Smooth muscle cell (in vitro differentiated cells): ENCODE data around the gene APOA1. TPM values are rescaled to one million over a fixed set of nuclear protein-coding genes. Genes with fewer than 3 reads are reported as not detected.

Experiments used
- DNase-seq: peaks from one replicate; lab custom pipeline; 2025; ENCODE audit not compliant: unreplicated experiment; lab: John Stamatoyannopoulos, UW
- H2AFZ ChIP-seq: fragments of 200-600 bp; sonication (generic); 2 replicates; pipeline ENCODE4 v1.6.0; 2016; ENCODE audit warnings: antibody characterized with exemption, low read depth, mild to moderate bottlenecking
- H3F3A ChIP-seq: fragments of 200-600 bp; sonication (generic); 2 replicates; pipeline ENCODE4 v1.6.0; 2017; ENCODE audit warnings: antibody characterized with exemption, low read depth
- H3K27ac ChIP-seq: fragments of 200-600 bp; sonication (generic); 2 replicates; pipeline ENCODE4 v1.5.1; 2016; ENCODE audit warnings: low read depth, mild to moderate bottlenecking
- H3K27me3 ChIP-seq: fragments of 200-600 bp; sonication (generic); 2 replicates; pipeline ENCODE4 v1.6.1; 2016; ENCODE audit warnings: low read depth, mild to moderate bottlenecking
- H3K36me3 ChIP-seq: fragments of 200-600 bp; sonication (generic); 2 replicates; pipeline ENCODE4 v1.5.1; 2016; ENCODE audit warnings: low read depth
- H3K4me1 ChIP-seq: fragments of 200-600 bp; sonication (generic); 2 replicates; pipeline ENCODE4 v1.5.1; 2016; ENCODE audit warnings: low read depth
- H3K4me2 ChIP-seq: fragments of 200-600 bp; sonication (generic); 2 replicates; pipeline ENCODE4 v1.6.0; 2016; ENCODE audit warnings: mild to moderate bottlenecking
- H3K4me3 ChIP-seq: fragments of 200-600 bp; sonication (generic); 2 replicates; pipeline ENCODE4 v1.5.1; 2016; ENCODE audit warnings: mild to moderate bottlenecking
- H3K79me2 ChIP-seq: fragments of 200-600 bp; sonication (generic); 2 replicates; pipeline ENCODE4 v1.6.0; 2016; ENCODE audit warnings: low read depth, mild to moderate bottlenecking
- H3K9ac ChIP-seq: fragments of 200-600 bp; sonication (generic); 2 replicates; pipeline ENCODE4 v1.6.0; 2016; ENCODE audit warnings: low read depth
- H3K9me3 ChIP-seq: fragments of 200-600 bp; sonication (generic); replicated peaks from 2 replicates; pipeline ENCODE4 v1.5.1; 2016; ENCODE audit warnings: low read depth
- H4K20me1 ChIP-seq: fragments of 200-600 bp; sonication (generic); 2 replicates; pipeline ENCODE4 v1.6.0; 2016; ENCODE audit warnings: low read depth
- CTCF ChIP-seq: fragments of 200-600 bp; sonication (generic); IDR thresholded peaks from 2 replicates; pipeline ENCODE4 v1.5.1; 2017; ENCODE audit warnings: borderline replicate concordance, mild to moderate bottlenecking, antibody characterized with exemption; ENCODE audit not compliant: insufficient read depth, poor library complexity, severe bottlenecking
- WGBS: methylation state at CpG from one replicate; pipeline ENCODE4 v1.1.7; 2016; ENCODE audit warnings: low lambda C conversion rate; 5-methylcytosine and 5-hydroxymethylcytosine counted together
- polyA plus RNA-seq: library from polyadenylated mRNA; unstranded; fragments of >200 nt; fragmentation: Nextera tagmentation; extraction: Ambion mirVana; gene quantifications from 2 replicates; pipeline ENCODE4 v1.2.1, GENCODE V29; 2016
- total RNA-seq: library from RNA; depleted of rRNA; stranded (reverse); fragments of >200 nt; gene quantifications from 2 replicates; pipeline ENCODE4 v1.2.3, GENCODE V29; 2014

The APOA1 gene
- total and polyA plus RNA-seq, 2 experiments from 2014 or later: 2.5 to 3.2 TPM

DNA sequence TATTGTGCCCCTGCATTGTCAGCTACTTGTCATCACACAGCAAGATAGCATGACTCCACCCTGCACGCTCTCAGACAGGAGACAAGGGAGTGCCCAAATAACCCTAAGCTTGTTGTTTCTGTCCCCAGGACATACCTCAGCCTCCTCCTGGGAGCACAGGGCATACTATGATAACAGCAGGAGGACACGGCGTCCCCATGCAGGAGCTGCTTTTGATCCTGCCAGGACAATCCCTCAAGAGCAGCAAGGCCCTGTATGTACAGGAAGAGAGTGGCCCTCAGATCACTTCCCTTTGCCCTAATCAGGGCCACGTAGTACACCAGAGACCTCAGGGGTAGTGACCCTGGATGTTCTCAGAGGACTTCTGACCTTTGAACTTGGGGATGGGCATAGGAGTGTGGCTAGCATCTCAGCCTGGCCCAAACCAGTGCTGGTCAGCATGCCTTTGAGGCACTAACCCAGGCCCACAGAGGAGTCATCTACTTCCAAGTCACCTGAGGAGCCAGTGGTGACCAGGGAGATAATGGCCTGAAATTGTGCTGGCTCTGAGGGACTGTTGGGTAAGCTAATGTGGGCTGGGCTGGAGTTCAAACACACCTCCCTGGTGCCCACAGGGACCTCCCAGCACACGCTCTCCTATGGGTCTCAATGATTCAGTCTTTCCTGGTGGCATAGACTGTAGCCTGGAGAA lies 23.5 kb downstream of the APOA1 start:
- H3K4me2 ChIP-seq: no peak overlapping the region
- H3K27ac ChIP-seq: no peak overlapping the region
- no peaks in the 10 kb centered on the region for H3F3A ChIP-seq
- no peak for TF ChIP-seq CTCF
- no peaks in the 10 kb centered on the region for H3K9me3 ChIP-seq
- no peaks in the 10 kb centered on the region for H3K27me3 ChIP-seq
- no peak overlapping the region for H3K4me3 ChIP-seq
- no peak overlapping the region for H3K9ac ChIP-seq
- H3K36me3 ChIP-seq: no peaks in the 10 kb centered on the region
- 94% methylated on average over 5 of the region's 5 CpGs for WGBS
- H2AFZ ChIP-seq: no peak overlapping the region
- DNase-seq: no peak
- no peaks in the 10 kb centered on the region for H3K79me2 ChIP-seq
- no peaks in the 10 kb centered on the region for H4K20me1 ChIP-seq
- no peaks in the 10 kb centered on the region for H3K4me1 ChIP-seq

- Histone ChIP-seq H3K4me3 (no peak overlapping the region), H3K27me3 (no peaks in the 10 kb centered on the region), H4K20me1 (no peaks in the 10 kb centered on the region), H3K36me3 (no peaks in the 10 kb centered on the region), H3K9ac (no peak overlapping the region), H3K79me2 (no peaks in the 10 kb centered on the region), H3K4me2 (no peak overlapping the region), H3F3A (no peaks in the 10 kb centered on the region), H2AFZ (no peak overlapping the region), H3K4me1 (no peaks in the 10 kb centered on the region), H3K27ac (no peak overlapping the region), H3K9me3 (no peaks in the 10 kb centered on the region)
- DNase-seq: no peak
- TF ChIP-seq CTCF: no peak
- WGBS: 93% methylated on average over 1 of the region's 1 CpG
These were observed 24.3 kb downstream of the APOA1 start for GRCh38 chr11:116813170-116813569.

GRCh38 chr11:116812109-116812508 lies 25.3 kb downstream of the APOA1 start:
- H3K27ac ChIP-seq: no peak overlapping the region

More at GRCh38 chr11:116812109-116812508, 25.3 kb downstream of the APOA1 start:
- Histone ChIP-seq H3K4me1 (no peaks in the 10 kb centered on the region), H3K9me3 (no peaks in the 10 kb centered on the region), H3K4me2 (no peak overlapping the region), H3K4me3 (no peak overlapping the region), H3K27me3 (no peaks in the 10 kb centered on the region), H3K36me3 (no peaks in the 10 kb centered on the region), H4K20me1 (no peaks in the 10 kb centered on the region), H3K9ac (no peak overlapping the region), H3K79me2 (no peaks in the 10 kb centered on the region), H3F3A (no peaks in the 10 kb centered on the region), H2AFZ (no peak overlapping the region)
- 88% methylated on average over 4 of the region's 4 CpGs for WGBS
- DNase-seq: no peak
- TF ChIP-seq CTCF: no peak
